ENCODE measurements around the gene ETNK1. TPM values are rescaled to one million over a fixed set of nuclear protein-coding genes. Genes with fewer than 3 reads are reported as not detected.

The ETNK1 gene
- total RNA-seq, 4 donors from 2014 or later, result 26.1 to 41.3 (median 36.8) TPM

- no peak for DNase-seq (ENCODE audit: low spot score)
- no peak for ATAC-seq (ENCODE audit: low FRiP score)
- TF ChIP-seq, protein P1, sequence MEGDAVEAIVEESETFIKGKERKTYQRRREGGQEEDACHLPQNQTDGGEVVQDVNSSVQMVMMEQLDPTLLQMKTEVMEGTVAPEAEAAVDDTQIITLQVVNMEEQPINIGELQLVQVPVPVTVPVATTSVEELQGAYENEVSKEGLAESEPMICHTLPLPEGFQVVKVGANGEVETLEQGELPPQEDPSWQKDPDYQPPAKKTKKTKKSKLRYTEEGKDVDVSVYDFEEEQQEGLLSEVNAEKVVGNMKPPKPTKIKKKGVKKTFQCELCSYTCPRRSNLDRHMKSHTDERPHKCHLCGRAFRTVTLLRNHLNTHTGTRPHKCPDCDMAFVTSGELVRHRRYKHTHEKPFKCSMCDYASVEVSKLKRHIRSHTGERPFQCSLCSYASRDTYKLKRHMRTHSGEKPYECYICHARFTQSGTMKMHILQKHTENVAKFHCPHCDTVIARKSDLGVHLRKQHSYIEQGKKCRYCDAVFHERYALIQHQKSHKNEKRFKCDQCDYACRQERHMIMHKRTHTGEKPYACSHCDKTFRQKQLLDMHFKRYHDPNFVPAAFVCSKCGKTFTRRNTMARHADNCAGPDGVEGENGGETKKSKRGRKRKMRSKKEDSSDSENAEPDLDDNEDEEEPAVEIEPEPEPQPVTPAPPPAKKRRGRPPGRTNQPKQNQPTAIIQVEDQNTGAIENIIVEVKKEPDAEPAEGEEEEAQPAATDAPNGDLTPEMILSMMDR (IDR thresholded peaks at IDR 0.05), result no peak
Measured at GRCh38 chr12:22733756-22734155, 108.8 kb downstream of the ETNK1 start.

DNA sequence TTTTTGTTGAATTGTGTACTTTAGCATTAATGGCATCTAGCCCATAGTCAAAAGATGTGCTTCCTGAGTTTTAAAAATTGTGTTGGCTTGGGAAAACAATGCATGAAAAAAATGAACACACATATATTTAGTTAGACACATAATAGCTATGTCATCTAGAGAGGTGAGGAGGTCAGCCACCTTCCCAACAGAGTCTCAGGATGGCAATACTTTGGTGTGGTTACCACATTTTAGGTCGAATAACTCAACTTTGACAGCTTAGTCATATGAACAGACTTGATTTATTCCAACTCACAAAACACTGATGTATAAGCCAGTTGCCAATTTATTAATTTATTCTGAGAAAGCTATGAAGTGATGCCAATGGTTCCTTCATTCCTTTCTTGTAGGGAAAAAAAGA lies 114.0 kb downstream of the ETNK1 start:
- no peak for ATAC-seq (ENCODE audit: low FRiP score)
- TF ChIP-seq, protein P1 (IDR thresholded peaks at IDR 0.05), result no peak
- DNase-seq (ENCODE audit: low spot score), result no peak

Small RNA genes within 50 kb of the gene (small RNA-seq; reads per million reads assigned to genes)
- gene RPS27P22, result not detected

Other genes with a start within 250 kb of the ETNK1 start
- gene C2CD5, start 80.6 kb upstream of the ETNK1 start, total RNA-seq, result 10 to 100 TPM; 19.0 to 56.1 (median 26.7) TPM

Measured in omental fat pad (tissue), 4 donors.